Measurements from ENCODE around the gene DNAH7. TPM values are rescaled to one million over a fixed set of nuclear protein-coding genes. Genes with fewer than 3 reads are reported as not detected.

The DNAH7 gene
- total RNA-seq, 5 donors from 2014 or later (not counting 1 experiment from before 2014, with no cell fraction given) = 0.03 TPM; not detected in 4

GRCh38 chr2:195909926-195910325 is 158.7 kb downstream of the DNAH7 start:
- no peaks in the 10 kb centered on the region for H3K9me3 ChIP-seq
- H3K27me3 Mint-ChIP-seq = peaks cover 3 to 7% of the 10 kb centered on the region in 2 donors
- H3K27ac ChIP-seq (ENCODE audit: low read length) = no peak overlapping the region
- H3K36me3 ChIP-seq (ENCODE audit: control insufficient read depth in 2 of 2, extremely low read depth in 1 of 2, insufficient read depth in 1 of 2, low read length in 1 of 2) = no peaks in the 10 kb centered on the region
- H3K4me1 ChIP-seq (ENCODE audit: control insufficient read depth in 1 of 2, extremely low read depth in 1 of 2, insufficient read depth in 2 of 2, low read length in 2 of 2) = no peaks in the 10 kb centered on the region
- DNase-seq (no peak), ATAC-seq (replicated peaks in 1 of 4) (no peak)
- CTCF ChIA-PET = no interaction called here
- no peaks in the 10 kb centered on the region for H3K36me3 Mint-ChIP-seq
- H3K9me3 Mint-ChIP-seq = peaks cover 3 to 4% (median 3%) of the 10 kb centered on the region in 3 donors
- no peak overlapping the region for H3K4me3 Mint-ChIP-seq
- POLR2A ChIA-PET = no interaction called here
- H3K4me3 ChIP-seq (ENCODE audit: control insufficient read depth in 1 of 2, extremely low read depth in 1 of 2, low read length in 1 of 2) = no peak overlapping the region
- no peaks in the 10 kb centered on the region for H3K27me3 ChIP-seq (replicated peaks in 1 of 2; ENCODE audit: control insufficient read depth in 2 of 2, extremely low read depth in 1 of 2, insufficient read depth in 2 of 2, low read length in 1 of 2)
- H3K4me1 Mint-ChIP-seq = no peaks in the 10 kb centered on the region
- H3K27ac Mint-ChIP-seq = no peak overlapping the region

DNA sequence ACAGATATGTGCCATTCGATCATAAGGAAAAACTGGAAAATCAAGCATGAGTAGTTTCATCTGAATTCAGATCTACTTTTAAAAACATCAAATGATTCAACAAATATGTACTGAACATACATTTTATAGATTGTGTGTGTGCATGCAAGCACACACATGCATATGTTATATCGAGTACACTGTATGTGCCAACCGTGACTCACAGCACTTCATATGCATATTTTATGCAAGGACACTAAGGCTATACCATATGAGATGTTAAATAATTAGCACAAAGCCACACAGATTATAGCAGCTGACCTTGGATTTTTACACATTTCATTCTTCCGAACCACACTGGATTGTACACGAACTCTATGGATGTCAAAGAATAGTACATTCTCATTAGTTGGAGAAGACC is 161.2 kb downstream of the DNAH7 start:
- POLR2A ChIA-PET = no interaction called here
- no CpG with 5 or more reads among the region's 5 CpGs for WGBS (ENCODE audit: insufficient coverage)

DNA sequence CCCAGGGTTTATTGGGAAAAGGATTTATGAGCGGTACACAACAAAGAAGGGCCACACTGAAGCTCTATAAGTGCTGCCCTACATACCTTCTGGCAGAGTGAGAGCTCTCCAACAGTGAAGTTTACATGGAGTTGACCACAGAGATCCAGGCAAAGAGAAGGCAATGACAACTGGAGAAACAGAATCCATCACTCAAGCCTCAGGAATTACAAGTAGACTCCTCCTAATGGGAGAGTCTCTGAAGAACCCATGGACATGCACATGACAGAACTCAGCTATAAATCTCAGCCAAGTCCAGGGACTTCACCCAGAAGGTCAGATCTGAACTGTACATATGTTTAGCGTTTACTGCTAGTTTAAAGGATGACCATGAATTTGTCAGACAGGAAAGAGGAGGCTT is 164.7 kb downstream of the DNAH7 start:
- H3K27me3 Mint-ChIP-seq = peaks cover 3 to 10% of the 10 kb centered on the region in 2 donors
- no peaks in the 10 kb centered on the region for H3K36me3 Mint-ChIP-seq
- Histone ChIP-seq H3K27ac (ENCODE audit: low read length) (no peak overlapping the region), H3K9me3 (no peaks in the 10 kb centered on the region), H3K4me1 (ENCODE audit: control insufficient read depth in 1 of 2, extremely low read depth in 1 of 2, insufficient read depth in 2 of 2, low read length in 2 of 2) (no peaks in the 10 kb centered on the region), H3K36me3 (ENCODE audit: control insufficient read depth in 2 of 2, extremely low read depth in 1 of 2, insufficient read depth in 1 of 2, low read length in 1 of 2) (no peaks in the 10 kb centered on the region), H3K27me3 (replicated peaks in 1 of 2; ENCODE audit: control insufficient read depth in 2 of 2, extremely low read depth in 1 of 2, insufficient read depth in 2 of 2, low read length in 1 of 2) (no peaks in the 10 kb centered on the region), H3K4me3 (ENCODE audit: control insufficient read depth in 1 of 2, extremely low read depth in 1 of 2, low read length in 1 of 2) (no peak overlapping the region)
- no peak for DNase-seq
- ChIA-PET CTCF (no interaction called here), POLR2A (no interaction called here)
- H3K4me3 Mint-ChIP-seq = no peak overlapping the region
- peaks cover 3 to 4% (median 3%) of the 10 kb centered on the region in 3 donors for H3K9me3 Mint-ChIP-seq
- H3K27ac Mint-ChIP-seq = no peak overlapping the region
- ATAC-seq (replicated peaks in 1 of 4) = no peak
- no peaks in the 10 kb centered on the region for H3K4me1 Mint-ChIP-seq
- WGBS (ENCODE audit: insufficient coverage) = 63% methylated on average over 1 of the region's 2 CpGs

More for the DNA sequence above, 161.2 kb downstream of the DNAH7 start:
- peaks cover 3 to 4% (median 3%) of the 10 kb centered on the region in 3 donors for H3K9me3 Mint-ChIP-seq
- Histone ChIP-seq H3K4me3 (ENCODE audit: control insufficient read depth in 1 of 2, extremely low read depth in 1 of 2, low read length in 1 of 2) (no peak overlapping the region), H3K4me1 (ENCODE audit: control insufficient read depth in 1 of 2, extremely low read depth in 1 of 2, insufficient read depth in 2 of 2, low read length in 2 of 2) (no peaks in the 10 kb centered on the region), H3K27me3 (replicated peaks in 1 of 2; ENCODE audit: control insufficient read depth in 2 of 2, extremely low read depth in 1 of 2, insufficient read depth in 2 of 2, low read length in 1 of 2) (no peaks in the 10 kb centered on the region), H3K27ac (ENCODE audit: low read length) (no peak overlapping the region), H3K9me3 (no peaks in the 10 kb centered on the region), H3K36me3 (ENCODE audit: control insufficient read depth in 2 of 2, extremely low read depth in 1 of 2, insufficient read depth in 1 of 2, low read length in 1 of 2) (no peaks in the 10 kb centered on the region)
- ATAC-seq (replicated peaks in 1 of 4) (no peak), DNase-seq (no peak)
- CTCF ChIA-PET = no interaction called here
- H3K36me3 Mint-ChIP-seq = no peaks in the 10 kb centered on the region
- H3K27ac Mint-ChIP-seq = no peak overlapping the region
- no peaks in the 10 kb centered on the region for H3K4me1 Mint-ChIP-seq
- H3K4me3 Mint-ChIP-seq = no peak overlapping the region
- peaks cover 3 to 9% of the 10 kb centered on the region in 2 donors for H3K27me3 Mint-ChIP-seq

DNA sequence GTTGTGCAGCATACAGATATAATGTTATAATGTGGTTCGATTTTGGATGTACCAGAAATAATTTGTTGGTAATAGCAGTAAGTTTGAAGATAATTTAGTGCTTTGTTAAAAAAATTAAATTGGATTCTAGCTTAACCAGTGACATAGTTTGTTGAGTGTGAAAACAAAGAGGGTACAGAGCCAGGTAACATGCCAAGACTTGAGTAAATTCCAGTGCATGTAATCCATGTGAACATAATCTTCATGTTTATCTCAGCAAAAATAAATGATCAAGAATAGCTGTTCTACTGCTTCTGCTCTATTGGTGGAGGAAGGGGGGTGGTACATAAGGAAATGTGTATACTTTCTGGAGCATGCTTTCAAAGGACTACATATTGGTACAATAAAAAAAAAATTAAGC is 165.8 kb downstream of the DNAH7 start:
- Mint-ChIP-seq H3K36me3 (no peaks in the 10 kb centered on the region), H3K27ac (no peak overlapping the region), H3K9me3 (no peaks in the 10 kb centered on the region), H3K27me3 (peaks cover 0 to 7% of the 10 kb centered on the region in 2 donors), H3K4me3 (no peak overlapping the region), H3K4me1 (no peaks in the 10 kb centered on the region)
- POLR2A ChIA-PET = interaction anchor here in 1 of 2 donors (0.6 kb wide), 1 partner anchor 499 kb away, joined by 3 read pairs; no protein-coding TSS in a partner anchor
- CTCF ChIA-PET = interaction anchor here in 1 of 2 donors (0.6 kb wide), 1 partner anchor 93 kb away, joined by 3 read pairs; no protein-coding TSS in a partner anchor
- Histone ChIP-seq H3K9me3 (no peaks in the 10 kb centered on the region), H3K27me3 (replicated peaks in 1 of 2; ENCODE audit: control insufficient read depth in 2 of 2, extremely low read depth in 1 of 2, insufficient read depth in 2 of 2, low read length in 1 of 2) (no peaks in the 10 kb centered on the region), H3K4me3 (ENCODE audit: control insufficient read depth in 1 of 2, extremely low read depth in 1 of 2, low read length in 1 of 2) (no peak overlapping the region), H3K27ac (ENCODE audit: low read length) (no peak overlapping the region), H3K4me1 (ENCODE audit: control insufficient read depth in 1 of 2, extremely low read depth in 1 of 2, insufficient read depth in 2 of 2, low read length in 2 of 2) (no peaks in the 10 kb centered on the region), H3K36me3 (ENCODE audit: control insufficient read depth in 2 of 2, extremely low read depth in 1 of 2, insufficient read depth in 1 of 2, low read length in 1 of 2) (no peaks in the 10 kb centered on the region)
- ATAC-seq (replicated peaks in 1 of 4) (no peak), DNase-seq (no peak)
- WGBS (ENCODE audit: insufficient coverage) = no CpG with 5 or more reads among the region's 1 CpG

DNA sequence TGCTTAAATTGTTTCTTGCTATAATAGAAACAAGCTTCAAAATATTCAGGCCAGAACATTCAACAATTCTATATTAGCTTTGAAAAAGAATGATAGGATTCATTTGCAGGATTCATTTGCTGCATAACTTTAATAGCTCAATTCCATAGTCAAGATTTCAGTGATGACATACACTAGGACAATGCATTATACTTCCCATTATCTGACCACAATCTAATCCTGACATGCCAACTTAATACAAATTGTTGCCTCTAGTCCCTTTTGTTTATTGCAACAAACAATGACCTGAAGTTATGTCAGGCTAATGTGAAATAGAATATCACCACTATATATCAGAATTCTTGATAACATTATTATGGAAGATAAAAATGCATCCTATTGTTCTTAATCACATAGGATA is 169.4 kb downstream of the DNAH7 start:
- Histone ChIP-seq H3K9me3 (no peaks in the 10 kb centered on the region), H3K4me1 (ENCODE audit: control insufficient read depth in 1 of 2, extremely low read depth in 1 of 2, insufficient read depth in 2 of 2, low read length in 2 of 2) (no peaks in the 10 kb centered on the region), H3K27ac (ENCODE audit: low read length) (no peak overlapping the region), H3K4me3 (ENCODE audit: control insufficient read depth in 1 of 2, extremely low read depth in 1 of 2, low read length in 1 of 2) (no peak overlapping the region), H3K27me3 (replicated peaks in 1 of 2; ENCODE audit: control insufficient read depth in 2 of 2, extremely low read depth in 1 of 2, insufficient read depth in 2 of 2, low read length in 1 of 2) (peaks cover 0 to 2% of the 10 kb centered on the region in 2 experiments), H3K36me3 (ENCODE audit: control insufficient read depth in 2 of 2, extremely low read depth in 1 of 2, insufficient read depth in 1 of 2, low read length in 1 of 2) (no peaks in the 10 kb centered on the region)
- Mint-ChIP-seq H3K27ac (no peak overlapping the region), H3K36me3 (no peaks in the 10 kb centered on the region), H3K9me3 (peaks cover 0 to 8% (median 0%) of the 10 kb centered on the region in 3 donors), H3K4me1 (no peaks in the 10 kb centered on the region), H3K4me3 (no peak overlapping the region), H3K27me3 (peaks cover 4 to 13% of the 10 kb centered on the region in 2 donors)
- ATAC-seq (replicated peaks in 1 of 4) (no peak), DNase-seq (no peak)
- POLR2A ChIA-PET = interaction anchor here in 1 of 2 donors (0.6 kb wide), 1 partner anchor 40 kb away, joined by 4 read pairs; no protein-coding TSS in a partner anchor
- CTCF ChIA-PET = no interaction called here

DNA sequence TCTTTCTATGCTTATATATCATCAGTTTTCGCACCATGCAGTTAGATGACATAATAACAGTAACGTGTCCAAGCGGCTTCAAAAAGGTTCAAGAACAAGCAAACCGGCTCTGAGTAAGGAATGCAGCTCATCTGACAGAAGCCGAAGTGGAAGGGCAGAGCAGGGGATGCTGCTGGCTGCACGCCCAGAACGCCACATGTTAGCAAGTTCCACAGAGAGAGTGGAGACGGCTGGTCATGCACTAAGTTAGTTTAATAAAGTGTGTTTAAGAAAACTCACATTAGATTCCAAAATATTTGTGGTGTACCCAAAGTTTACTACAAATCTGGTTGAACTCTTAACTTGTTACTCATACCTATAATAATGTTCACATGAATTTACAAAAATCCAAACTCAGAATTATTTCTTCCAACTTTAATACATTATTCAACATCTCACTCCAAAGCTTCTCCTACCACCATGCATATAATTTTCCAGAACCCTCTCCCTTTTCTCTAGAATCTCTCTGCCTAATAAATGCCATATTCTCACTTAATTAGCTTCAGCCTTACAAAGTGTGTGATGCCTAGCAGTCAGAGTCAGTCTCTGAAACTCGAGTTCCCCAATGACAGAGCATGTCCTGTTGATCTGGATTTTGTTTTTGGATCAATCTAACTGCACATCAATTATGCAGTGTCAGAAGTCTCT is 170.0 kb downstream of the DNAH7 start:
- H3K9me3 ChIP-seq = no peaks in the 10 kb centered on the region
- no peak overlapping the region for H3K4me3 Mint-ChIP-seq
- no peak overlapping the region for H3K27ac Mint-ChIP-seq
- H3K4me1 Mint-ChIP-seq = no peaks in the 10 kb centered on the region
- 71% methylated on average over 6 of the region's 9 CpGs for WGBS (ENCODE audit: insufficient coverage)
- ChIA-PET POLR2A (interaction anchor here in 1 of 2 donors (0.6 kb wide), 1 partner anchor 40 kb away, joined by 4 read pairs; no protein-coding TSS in a partner anchor), CTCF (no interaction called here)
- H3K36me3 Mint-ChIP-seq = no peaks in the 10 kb centered on the region
- H3K4me3 ChIP-seq (ENCODE audit: control insufficient read depth in 1 of 2, extremely low read depth in 1 of 2, low read length in 1 of 2) = no peak overlapping the region
- no peaks in the 10 kb centered on the region for H3K36me3 ChIP-seq (ENCODE audit: control insufficient read depth in 2 of 2, extremely low read depth in 1 of 2, insufficient read depth in 1 of 2, low read length in 1 of 2)
- H3K27me3 Mint-ChIP-seq = peaks cover 3 to 13% of the 10 kb centered on the region in 2 donors
- no peak overlapping the region for H3K27ac ChIP-seq (ENCODE audit: low read length)
- DNase-seq (no peak), ATAC-seq (replicated peaks in 1 of 4) (no peak)
- H3K4me1 ChIP-seq (ENCODE audit: control insufficient read depth in 1 of 2, extremely low read depth in 1 of 2, insufficient read depth in 2 of 2, low read length in 2 of 2) = no peaks in the 10 kb centered on the region
- peaks cover 0 to 2% of the 10 kb centered on the region in 2 experiments for H3K27me3 ChIP-seq (replicated peaks in 1 of 2; ENCODE audit: control insufficient read depth in 2 of 2, extremely low read depth in 1 of 2, insufficient read depth in 2 of 2, low read length in 1 of 2)
- peaks cover 0 to 8% (median 0%) of the 10 kb centered on the region in 3 donors for H3K9me3 Mint-ChIP-seq

All from T-cell (primary cell).